Measurements from ENCODE around the gene SPN.
"Not testable (repeated sequence)": the region's sequence is repeated elsewhere in the genome, so short reads cannot be mapped to it uniquely, and the experiment has no call there.

SPN gene

DNA sequence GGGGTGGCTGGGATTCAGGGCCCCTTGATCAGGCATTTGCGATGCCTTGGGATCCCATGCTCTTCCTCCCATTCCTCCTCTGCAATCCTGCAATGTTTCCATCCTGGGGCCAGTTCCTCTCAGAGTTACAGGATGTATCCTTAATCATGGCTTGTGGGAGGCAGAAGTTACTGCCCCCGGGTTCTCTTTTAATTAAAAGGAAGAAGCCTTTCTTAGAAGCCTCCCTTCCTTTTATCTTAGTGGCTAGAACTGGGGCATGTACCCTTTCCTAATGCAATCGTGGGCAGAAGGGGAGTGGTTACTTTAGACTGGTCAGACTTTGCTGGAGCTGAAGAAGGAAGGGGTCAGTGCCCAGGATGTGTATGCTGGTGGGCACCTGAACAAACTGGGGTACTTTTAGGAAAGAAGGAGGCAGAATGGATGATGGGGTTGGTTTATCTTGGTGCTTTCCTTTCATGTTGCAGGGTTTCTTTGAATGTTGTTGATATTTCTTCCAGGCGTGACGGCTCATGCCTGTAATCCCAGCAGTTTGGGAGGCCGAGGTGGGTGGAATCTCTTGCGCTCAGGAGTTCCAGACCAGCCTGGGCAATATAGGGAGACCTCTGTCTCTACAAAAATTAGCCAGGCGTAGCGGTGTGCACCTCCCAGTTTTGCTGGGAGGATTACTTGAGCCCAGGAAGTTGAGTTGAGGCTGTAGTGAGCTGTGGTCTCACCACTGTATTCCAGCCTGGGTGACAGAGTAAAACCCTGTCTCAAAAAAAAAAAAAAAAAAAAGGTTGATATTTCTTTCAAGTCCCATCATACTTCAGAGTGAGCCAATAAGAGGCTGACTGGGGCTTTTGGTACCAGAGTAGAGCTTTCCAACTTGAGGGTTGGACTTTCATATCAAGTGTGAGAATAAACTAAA, 13.2 kb upstream of the SPN start:
- no peak for DNase-seq

GRCh38 chr16:29650771-29651170, 12.3 kb upstream of the SPN start:
- DNase-seq, result no peak

GRCh38 chr16:29651774-29652349, 11.2 kb upstream of the SPN start:
- no peak for DNase-seq

GRCh38 chr16:29653471-29653870, 9.6 kb upstream of the SPN start:
- no peak for DNase-seq

- not testable (repeated sequence) for DNase-seq
Measured at GRCh38 chr16:29653890-29654289, 9.2 kb upstream of the SPN start.

- no peak for DNase-seq
Measured at GRCh38 chr16:29656688-29657523, 6.1 kb upstream of the SPN start.

- no peak for DNase-seq
Measured at GRCh38 chr16:29658705-29659104, 4.3 kb upstream of the SPN start.

DNA sequence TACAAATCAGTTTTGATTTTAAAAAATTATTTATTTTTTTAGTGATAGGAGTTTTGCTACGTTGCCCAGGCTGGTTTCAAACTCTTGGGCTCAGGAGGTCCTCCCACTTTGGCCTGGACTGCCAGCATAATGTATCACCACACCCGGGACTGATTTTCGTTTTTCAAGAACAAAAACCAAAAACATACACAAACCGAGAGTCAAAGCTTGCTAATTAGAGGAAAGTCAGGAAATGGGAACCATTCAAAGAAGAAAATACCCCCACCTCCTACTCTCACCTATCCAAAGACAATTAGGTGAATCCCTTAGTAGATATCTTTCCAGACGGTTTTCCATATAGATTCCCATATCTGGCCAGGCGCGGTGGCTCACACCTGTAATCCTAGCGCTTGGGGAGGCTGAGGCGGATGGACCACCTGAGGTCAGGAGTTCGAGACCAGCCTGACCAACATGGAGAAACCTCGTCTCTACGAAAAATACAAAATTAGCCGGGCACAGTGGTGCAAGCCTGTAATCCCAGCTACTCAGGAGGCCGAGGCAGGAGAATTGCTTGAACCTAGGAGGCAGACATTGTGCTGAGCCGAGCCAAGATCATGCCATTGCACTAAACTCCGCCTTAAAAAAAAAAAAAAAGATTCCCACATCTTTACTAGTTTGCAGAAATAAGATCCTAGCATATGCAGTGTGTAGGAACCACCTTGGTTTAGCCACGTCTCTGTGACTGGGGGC, 883 bp upstream of the SPN start:
- peak; percentile 54 for DNase-seq

DNA sequence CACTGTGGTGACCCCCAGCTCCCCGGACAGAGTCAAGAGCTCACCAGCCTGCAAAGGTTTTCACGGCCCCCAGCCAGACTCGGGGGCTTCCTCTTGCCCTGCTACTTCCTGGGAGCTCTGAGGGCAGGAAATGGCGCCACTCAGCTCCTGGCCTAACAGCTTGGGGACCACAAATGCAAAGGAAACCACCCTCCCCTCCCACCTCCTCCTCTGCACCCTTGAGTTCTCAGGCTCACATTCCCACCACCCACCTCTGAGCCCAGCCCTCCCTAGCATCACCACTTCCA, 375 bp upstream of the SPN start:
- DNase-seq, result peak; percentile 68

DNA sequence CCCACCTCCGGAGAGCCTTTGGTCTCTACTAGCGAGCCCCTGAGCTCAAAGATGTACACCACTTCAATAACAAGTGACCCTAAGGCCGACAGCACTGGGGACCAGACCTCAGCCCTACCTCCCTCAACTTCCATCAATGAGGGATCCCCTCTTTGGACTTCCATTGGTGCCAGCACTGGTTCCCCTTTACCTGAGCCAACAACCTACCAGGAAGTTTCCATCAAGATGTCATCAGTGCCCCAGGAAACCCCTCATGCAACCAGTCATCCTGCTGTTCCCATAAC, 702 bp downstream of the SPN start:
- DNase-seq, result peak; percentile 30

GRCh38 chr16:29664091-29664921, 1.3 kb downstream of the SPN start:
- DNase-seq, result peak; percentile 56

GRCh38 chr16:29665294-29666077, 2.4 kb downstream of the SPN start:
- peak; percentile 66 for DNase-seq

- not testable (repeated sequence) for DNase-seq
Measured at GRCh38 chr16:29667322-29667610, 4.2 kb downstream of the SPN start.

GRCh38 chr16:29667755-29668154, 4.7 kb downstream of the SPN start:
- DNase-seq, result no peak

DNA sequence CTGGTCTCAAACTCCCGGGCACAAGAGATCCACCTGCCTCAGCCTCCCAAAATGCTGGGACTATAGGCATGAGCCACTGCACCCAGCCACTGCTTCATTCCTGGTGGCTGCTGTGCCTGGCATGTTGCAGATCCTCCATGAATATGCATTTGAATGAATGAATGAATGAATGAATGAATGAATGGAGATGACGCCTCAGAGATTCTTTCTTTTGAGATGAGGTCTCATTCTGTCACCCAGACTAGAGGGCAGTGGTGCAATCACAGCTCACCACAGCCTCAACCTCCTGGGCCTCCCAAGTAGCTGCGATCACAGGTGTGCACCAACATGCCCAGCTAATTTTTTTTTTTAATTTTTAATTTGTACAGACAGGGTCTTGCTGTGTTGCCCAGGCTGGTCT, 5.2 kb downstream of the SPN start:
- no peak for DNase-seq

GRCh38 chr16:29673501-29673900, 10.5 kb downstream of the SPN start:
- DNase-seq, result no peak

- no peak for DNase-seq
Measured at GRCh38 chr16:29674188-29674587, 11.1 kb downstream of the SPN start.

- peak; percentile 41 for DNase-seq
Measured at GRCh38 chr16:29675811-29676643, 13.0 kb downstream of the SPN start.

DNA sequence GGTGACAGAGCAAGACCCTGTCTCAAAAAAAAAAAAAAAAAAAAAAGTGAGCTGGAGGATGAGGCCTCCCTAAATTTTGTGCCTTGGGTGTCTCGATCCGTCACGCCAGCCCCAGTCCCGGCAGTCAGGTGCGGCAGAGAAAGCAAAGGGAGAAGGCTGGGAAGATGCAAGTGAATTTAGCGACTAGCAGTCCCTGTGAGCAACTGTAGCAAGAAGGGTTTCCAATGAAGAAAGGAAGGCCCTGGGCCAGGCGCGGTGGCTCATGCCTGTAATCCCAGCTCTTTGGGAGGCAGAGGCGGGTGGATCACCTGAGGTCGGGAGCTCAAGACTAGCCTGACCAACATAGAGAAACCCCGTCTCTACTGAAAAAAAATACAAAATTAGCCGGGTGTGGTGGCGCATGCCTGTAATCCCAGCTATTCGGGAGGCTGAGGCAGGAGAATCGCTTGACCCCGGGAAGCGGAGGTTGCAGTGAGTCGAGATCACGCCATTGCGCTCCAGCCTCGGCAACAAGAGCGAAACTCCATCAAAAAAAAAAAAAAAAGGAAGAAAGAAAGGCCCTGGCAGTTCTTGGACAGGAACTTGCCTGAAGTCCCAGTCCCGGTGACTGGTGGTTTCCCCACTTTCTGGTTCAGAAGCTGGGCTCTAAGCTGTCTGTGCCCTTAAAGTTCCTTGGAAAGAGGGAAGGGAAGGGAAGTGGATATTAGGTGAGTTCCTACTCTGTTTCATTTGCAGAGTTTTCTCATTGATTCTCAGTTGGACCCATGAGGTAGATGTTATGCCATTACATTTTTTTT, 14.1 kb downstream of the SPN start:
- no peak for DNase-seq

DNA sequence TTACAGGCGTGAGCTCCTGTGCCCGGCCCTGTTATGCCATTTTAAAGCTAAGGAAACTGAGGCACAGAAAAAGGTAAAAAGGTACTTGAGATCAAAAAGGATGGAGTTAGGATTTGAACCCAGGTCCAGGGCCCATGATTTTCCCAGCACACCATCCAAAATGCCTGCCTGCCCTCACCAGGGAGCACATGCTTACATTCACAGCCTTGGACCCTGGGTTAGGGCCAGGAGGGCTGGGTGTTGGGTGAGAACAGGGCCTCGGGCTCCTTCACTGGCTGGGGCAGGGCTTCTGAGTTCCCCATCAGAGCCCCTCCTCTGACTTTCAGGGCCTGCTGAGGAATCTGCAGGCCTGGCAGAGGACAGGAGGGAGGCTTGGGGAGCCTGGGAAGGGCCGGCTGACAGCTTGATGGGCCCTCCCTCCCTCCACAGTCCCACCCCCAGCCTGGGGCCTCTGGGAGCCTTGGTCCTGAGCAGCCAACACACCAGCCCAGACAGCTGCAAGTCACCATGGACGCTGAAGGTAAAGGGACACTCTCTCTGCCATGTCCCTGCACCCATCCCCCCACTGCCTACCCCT, 15.7 kb downstream of the SPN start, which contains the start of gene QPRT:
Gene QPRT, plus strand, starts transcription at position 490 of the 577 bp plus-strand sequence. Its CDS starts 18 bp downstream, at position 508.
- DNase-seq, result no peak
